ENCODE measurements around the gene GPX5.
"Not testable (repeated sequence)": the region's sequence is repeated elsewhere in the genome, so short reads cannot be mapped to it uniquely, and the experiment has no call there.

GPX5 gene

DNA sequence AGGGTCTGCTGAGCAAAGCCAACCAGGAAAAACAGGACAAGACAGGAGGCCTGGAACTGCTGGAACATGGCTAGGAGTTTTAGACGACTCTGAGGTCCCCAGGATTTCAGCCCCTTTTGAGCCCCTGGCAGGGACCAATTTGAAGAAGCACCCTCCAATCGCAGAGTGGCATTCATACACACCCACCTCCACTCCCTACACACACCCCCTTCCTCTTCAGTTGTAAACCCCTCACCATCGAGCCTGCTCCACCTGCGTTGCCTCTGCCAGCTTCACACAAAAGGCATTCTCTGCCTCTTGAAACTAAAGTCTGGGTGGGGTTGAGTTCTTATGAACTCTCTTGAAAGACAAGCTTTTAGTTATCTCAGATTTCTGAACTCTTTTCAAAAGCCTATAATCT, 10.0 kb upstream of the GPX5 start, which contains the start of gene GPX6:
TSS of gene GPX6 (minus strand) at position 118 of the 400 bp plus-strand sequence. CDS start at position 68, 50 bp downstream.
- DNase-seq = no peak

DNA sequence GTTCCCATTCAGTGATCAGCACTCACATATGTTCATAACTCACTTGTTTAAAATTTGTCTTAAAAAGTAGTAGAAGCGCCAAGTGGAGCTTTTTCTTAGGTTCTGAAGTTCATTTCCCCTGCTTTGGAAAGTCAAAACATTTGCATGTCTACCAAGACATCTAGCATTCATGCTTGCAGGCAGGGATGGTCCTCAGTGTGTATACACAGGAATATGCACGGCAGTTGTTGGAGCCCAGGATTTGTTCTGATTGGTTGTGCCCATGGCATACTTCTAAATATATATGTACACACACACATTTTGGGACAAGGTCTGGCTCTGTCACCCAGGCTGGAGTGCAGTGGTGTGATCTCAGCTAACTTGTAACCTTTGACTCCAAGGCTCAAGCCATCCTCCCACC, 7.7 kb upstream of the GPX5 start:
- no peak for DNase-seq

GRCh38 chr6:28522594-28523240, 3.0 kb upstream of the GPX5 start:
- DNase-seq = no peak

GRCh38 chr6:28523241-28523622, 2.4 kb upstream of the GPX5 start:
- no peak for DNase-seq

DNA sequence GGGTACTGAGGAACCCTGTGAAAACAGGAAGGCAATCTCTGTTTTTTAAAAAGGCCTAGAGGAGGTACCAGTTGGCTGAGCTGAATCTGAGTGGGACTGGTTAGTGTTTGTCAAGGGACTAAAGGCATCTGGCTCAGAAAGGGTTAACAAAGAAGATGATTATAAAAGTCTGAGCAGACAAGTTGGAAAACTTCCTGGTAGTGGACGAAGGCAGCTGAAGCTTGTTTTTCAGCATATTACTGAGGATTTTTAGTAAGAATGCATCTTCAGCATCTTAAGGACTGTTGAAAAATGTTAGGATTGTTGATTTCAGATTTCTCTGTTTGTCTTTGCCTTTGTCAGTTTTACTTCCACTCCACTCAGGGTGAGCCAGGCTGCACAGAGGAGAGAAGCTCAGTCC, 5.1 kb downstream of the GPX5 start:
- no peak for DNase-seq

DNA sequence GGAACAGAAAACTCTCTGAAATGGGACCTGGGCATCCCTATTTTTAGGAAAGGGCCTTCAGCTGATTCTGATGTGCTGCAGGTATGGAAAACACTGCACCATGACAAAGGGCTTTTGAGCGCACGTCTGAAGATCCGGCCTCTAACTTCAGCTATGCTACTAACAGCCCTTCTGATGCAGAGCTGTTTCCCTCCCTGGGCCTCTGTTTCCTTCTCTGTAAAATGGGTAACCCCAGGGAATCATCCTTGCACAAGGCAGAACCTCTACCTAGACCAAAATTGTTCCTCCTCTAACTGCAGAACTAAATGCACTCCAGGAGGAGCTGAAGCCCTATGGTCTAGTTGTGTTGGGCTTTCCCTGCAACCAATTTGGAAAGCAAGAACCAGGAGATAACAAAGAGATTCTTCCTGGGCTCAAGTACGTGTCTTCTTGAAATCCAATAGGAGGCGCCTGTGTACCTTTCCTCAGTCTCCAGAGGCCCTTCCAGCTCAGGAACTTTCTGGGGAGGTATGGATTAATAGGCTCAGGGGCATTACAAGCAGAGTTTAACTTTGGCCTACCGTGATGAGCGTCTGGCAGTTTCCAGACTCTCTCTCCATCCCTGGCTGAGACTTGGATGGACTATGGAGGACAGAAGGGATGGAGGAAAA, 5.9 kb downstream of the GPX5 start:
- no peak for DNase-seq

- no peak for DNase-seq
These were observed 8.6 kb downstream of the GPX5 start for GRCh38 chr6:28534306-28534705.

DNA sequence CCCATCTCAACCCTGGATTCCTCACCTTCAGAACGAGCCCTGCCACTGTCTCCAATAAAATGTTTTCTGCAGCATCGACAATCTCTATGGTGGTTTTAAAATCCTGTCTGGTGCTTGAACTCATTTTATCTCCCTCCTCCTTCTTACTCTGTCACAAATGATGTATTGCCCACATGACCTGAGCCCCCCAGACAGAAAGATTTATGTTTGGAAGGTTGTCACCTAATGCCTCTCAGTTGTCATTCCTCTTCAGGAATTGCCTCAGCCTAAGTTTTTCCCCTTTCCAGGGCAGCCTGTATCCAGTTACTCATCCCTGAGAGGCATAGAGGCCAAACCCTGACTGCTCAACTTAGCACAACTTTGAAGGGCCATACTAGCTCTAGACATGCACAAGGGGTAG, 9.2 kb downstream of the GPX5 start:
- no peak for DNase-seq

GRCh38 chr6:28537065-28537464, 11.4 kb downstream of the GPX5 start:
- DNase-seq = no peak

DNA sequence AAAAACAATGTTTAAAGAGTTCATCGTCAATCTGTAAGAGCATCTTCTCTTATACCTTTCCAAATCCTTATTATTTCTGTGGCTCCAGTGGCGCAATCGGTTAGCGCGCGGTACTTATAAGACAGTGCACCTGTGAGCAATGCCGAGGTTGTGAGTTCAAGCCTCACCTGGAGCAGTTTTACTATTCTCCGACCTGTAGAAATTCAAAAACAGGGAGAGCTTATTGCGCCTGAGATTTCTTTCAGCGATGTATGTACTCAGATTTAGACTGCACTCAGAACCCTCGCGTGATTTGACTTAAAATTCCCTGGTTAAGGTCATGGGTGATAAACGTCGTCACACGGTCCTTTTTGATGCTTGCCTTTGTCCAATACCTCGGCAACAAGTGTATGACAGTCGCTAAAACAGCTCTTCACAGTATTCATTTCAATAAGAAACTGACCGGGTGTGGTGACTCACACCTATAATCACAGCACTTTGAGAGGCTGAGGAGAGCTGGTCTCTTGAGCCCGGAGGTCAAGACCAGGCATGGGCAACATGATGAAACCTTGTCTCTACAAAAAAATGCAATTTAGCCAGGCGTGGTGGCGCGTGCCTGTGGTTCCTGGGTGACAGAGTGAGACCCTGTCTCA, 11.9 kb downstream of the GPX5 start:
- no peak for DNase-seq

DNA sequence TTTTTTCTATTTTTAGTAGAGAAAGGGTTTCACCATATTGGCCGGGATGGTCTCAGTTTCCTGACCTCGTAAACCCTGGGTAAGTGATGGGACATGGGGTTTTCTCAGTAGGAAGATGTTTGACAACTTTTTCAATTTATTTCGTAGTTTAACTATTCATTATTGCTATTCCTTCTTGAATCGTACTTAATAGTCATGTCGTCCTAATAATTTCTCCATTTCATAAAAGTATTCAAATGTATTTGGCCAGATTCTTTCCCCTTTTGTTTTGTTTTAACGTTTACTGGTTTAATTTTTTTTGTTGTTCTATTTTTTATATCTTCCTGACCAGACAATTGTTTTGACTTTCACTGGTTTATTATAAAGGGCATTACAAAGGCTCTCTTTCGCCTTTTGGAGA, 16.3 kb downstream of the GPX5 start:
- no peak for DNase-seq

DNA sequence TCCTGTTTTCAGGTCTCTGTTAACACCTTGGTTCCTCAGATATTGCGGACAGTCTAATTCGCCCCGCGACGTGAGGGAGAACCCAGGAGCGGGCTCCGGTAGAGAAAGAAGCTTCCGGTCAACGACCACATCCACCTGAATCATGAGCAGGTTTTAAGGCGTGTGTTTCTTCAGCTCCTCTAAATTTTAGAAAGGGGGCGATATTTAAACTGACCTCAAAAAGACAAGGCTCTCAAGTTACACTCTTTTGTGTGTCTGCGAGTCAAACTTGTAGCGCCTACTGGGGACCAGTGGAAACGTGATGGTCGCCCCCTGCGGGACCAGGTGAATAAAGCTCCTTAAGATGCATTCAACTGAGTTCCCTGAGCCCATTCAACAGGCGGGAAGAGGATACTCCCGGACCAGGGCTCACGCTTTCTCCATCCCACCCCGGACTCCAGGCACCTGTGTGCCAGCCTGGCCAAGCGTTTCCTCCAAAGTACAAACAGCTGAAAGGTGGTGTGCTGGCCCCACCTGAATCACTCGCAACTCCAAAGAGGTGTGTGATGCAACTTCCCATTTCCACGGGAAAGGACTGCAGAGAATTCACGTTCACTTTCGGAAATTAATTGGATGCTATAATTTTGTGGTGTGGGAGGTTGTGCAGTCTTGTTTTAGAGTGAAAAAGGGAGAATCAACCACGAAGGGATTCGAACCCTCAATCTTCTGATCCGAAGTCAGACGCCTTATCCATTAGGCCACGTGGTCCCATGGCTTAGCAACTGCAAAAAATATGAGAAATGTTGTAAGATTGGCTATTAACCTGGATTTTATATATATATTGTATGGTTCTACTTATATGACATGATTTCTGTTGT, 17.0 kb downstream of the GPX5 start:
- DNase-seq = peak; percentile 92

DNA sequence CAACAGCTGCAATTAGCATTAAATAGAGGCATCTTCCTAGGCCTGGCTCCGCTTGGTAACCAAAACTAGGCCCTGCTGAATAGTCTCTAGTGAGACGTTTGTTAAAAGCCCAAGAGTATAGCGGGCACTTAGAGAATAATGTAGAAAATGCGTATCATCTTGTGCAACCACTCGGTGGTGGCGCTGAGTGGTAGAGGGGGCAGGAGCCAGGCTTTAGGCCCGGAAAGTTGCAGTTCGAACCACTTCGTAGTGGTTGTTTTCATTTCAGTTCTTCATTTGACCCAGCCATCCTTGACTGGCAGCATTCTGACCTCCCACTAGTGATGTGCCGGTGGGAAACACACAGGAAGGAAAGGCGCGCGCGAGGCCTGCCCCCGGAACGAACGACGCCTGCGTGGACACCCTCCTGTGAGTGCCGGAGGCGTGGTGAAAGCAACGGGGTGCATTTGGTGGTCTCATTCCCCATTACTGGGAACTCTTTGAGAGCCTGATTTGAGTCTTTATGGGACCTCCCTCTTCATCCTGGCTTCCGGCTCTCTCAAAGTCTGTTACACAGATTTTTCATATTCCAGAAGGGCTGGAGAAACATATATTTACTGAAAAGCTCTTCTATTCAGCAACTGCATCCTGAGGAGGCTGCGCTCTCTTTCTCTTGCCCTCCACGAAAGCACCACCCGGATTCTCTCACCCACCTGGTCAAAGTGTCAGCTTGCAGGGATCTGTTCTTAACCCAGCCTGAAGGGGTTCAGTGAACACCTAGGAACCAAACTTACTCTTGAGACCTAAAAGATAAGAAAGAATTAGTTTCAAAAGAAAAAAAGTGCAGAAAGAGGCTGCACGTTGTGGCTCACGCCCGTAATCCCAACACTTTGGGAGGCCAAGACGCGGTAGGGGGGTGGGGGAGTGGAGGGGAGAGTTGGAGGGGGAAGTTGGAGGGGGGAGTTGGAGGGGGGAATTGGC, 18.2 kb downstream of the GPX5 start:
- DNase-seq = no peak

- no peak for DNase-seq
These were observed 20.3 kb downstream of the GPX5 start for GRCh38 chr6:28545955-28546354.

DNA sequence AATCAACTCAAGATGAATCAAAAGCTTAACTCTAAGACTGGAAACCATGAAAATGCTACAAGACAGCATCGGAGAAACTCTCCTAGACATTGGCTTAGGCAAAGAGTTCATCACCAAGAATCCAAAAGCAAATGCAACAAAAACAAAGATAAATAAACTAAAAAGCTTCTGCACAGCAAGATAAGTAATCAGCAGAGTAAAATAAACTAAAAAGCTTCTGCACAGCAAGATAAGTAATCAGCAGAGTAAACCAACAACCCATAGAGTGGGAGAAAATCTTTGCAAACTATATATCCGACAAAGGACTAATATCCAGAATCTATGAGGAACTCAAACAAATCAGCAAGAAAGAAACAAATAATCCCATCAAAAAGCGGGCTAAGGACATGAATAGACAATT, 21.3 kb downstream of the GPX5 start:
- DNase-seq = not testable (repeated sequence)

- DNase-seq = no peak
These were observed 26.4 kb downstream of the GPX5 start for GRCh38 chr6:28551891-28552666.

GRCh38 chr6:28553384-28553985, 27.8 kb downstream of the GPX5 start:
- DNase-seq = no peak

DNA sequence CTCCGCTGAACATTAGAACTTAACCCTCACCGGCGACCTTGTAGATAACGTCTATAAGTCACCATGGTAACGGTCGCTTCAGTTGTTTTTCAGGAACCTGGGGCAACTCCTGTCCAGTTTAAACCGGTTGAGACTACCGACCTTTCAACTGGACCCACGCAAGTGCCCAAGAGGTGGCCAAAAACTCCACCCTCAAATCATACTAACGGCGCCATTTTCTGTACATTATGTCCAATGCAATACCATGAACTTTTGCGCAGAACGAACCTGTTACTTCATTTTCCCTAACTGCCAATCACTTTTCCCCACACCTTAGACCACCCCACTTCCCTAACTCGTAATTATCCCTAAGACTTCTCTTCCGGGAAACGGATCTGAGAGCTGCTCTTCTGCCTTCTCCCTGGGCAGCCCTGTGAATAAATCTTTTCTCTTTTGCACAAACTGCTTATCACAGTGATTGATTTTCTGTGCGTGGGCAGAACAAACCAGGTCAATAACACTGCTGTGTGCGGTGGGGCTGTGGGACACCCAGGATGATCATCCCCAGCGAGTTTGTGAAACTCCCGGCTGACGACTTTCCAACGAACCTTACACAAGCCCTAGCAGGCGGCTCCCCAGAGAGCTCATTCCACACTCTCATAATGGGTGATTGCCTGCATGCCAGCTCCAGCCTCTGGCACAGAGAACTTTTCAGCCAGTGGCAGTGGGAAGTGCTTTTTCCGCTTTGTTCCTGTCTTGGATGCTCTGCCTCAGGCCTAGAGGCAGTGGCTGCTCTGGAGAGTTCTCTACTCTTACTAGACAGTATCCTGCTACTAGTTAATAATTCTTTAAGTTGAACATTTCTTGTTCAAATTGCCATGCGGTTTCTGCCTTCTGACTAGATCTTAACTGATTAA, 28.6 kb downstream of the GPX5 start:
- no peak for DNase-seq

DNA sequence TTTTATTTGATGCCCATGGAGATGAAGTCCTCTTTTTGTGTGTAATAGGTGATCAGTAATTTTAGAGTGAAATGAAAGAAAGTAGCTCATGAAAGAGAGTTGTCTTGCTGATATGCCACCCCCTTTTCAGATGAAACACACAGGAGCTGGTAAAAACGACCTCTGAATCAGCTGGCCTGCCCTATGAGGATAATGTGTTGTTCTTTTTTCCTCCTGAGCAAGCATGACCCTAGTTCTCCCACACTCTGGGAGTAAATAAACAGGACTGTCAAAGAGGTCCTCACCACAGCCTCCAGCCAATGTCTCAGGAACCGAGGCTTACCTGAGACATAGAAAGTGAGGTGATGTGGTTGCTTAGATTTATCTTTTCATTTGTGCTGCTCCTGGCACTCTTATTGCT, 29.5 kb downstream of the GPX5 start:
- no peak for DNase-seq

GRCh38 chr6:28558629-28559028, 32.9 kb downstream of the GPX5 start:
- DNase-seq = no peak
